Kidney (tissue), 14 donors: ENCODE data around the gene EML6. TPM values are rescaled to one million over a fixed set of nuclear protein-coding genes. Genes with fewer than 3 reads are reported as not detected.

Source experiments
- DNase-seq, 5 donors: peaks; one replicate each; pipeline ENCODE4 v3.0.0-alpha.2; 2013 to 2020
- FAIRE-seq: peaks from 2 replicates; lab custom pipeline; 2012; peaks lifted over from hg19 to GRCh38; lab: Jason Lieb, UNC
- H3K27ac ChIP-seq, 2 donors: one replicate each; pipeline ENCODE4 v1.7.0; 2013; ENCODE audit warnings: low read depth in 2 of 2, low read length in 2 of 2, inconsistent platforms in 1 of 2
- H3K27me3 ChIP-seq: one replicate; pipeline ENCODE4 v1.7.1; 2013; ENCODE audit warnings: low read length, inconsistent platforms; ENCODE audit not compliant: control insufficient read depth, insufficient read depth
- H3K36me3 ChIP-seq, 3 donors: one replicate each; pipeline versions ENCODE4 v1.7.0 to v1.7.1; 2013; ENCODE audit warnings: low read length in 3 of 3, control low read depth in 1 of 3, inconsistent platforms in 1 of 3; ENCODE audit not compliant: insufficient read depth in 3 of 3, control insufficient read depth in 2 of 3
- H3K4me1 ChIP-seq, 3 donors: one replicate each; pipeline versions ENCODE4 v1.7.0 to v1.7.1; 2013; ENCODE audit warnings: low read length in 3 of 3, inconsistent platforms in 1 of 3, low read depth in 1 of 3; ENCODE audit not compliant: control insufficient read depth in 2 of 3, insufficient read depth in 2 of 3
- H3K4me3 ChIP-seq, 3 donors: one replicate each; pipeline versions ENCODE4 v1.7.0 to v1.8.1; 2013; ENCODE audit warnings: low read length in 3 of 3, control low read depth in 1 of 3, inconsistent platforms in 1 of 3
- H3K9ac ChIP-seq, 3 donors: one replicate each; pipeline versions ENCODE4 v1.7.0 to v1.7.1; 2013; ENCODE audit warnings: low read length in 3 of 3, control low read depth in 1 of 3, inconsistent platforms in 1 of 3
- H3K9me3 ChIP-seq, 3 donors: one replicate each; pipeline versions ENCODE4 v1.7.0 to v1.7.1; 2013; ENCODE audit warnings: low read length in 3 of 3, control low read depth in 1 of 3, inconsistent platforms in 1 of 3; ENCODE audit not compliant: control insufficient read depth in 2 of 3, insufficient read depth in 1 of 3
- CTCF ChIP-seq: IDR thresholded peaks from 3 replicates; pipeline ENCODE4 v1.5.1; 2012; ENCODE audit warnings: mild to moderate bottlenecking, moderate library complexity, borderline replicate concordance; ENCODE audit not compliant: insufficient read depth; ENCODE audit errors: extremely low read depth
- intact Hi-C: fragments of 100-400 bp; cut with DNase I; formaldehyde crosslinking; loops from one replicate; pipeline ENCODE4 v1.11.1; 2022
- polyA plus RNA-seq: library from polyadenylated mRNA; stranded (reverse); fragments of 350-450 nt; fragmentation: Illumina TruSeq; extraction: RNeasy Lipid Tissue Mini Kit (QIAGEN cat#74804); gene quantifications from one replicate; pipeline ENCODE4 v1.2.3, GENCODE V29; 2014; ENCODE audit warnings: low read depth, low replicate concordance; ENCODE audit not compliant: insufficient read depth
- total RNA-seq: library from RNA; stranded (reverse); fragmentation: NEBNext Ultra II Directional; extraction: Animal tissue kit (Norgen Biotek cat#: 25700); gene quantifications from one replicate; pipeline ENCODE4 v1.2.1, GENCODE V29; 2021
- donor health status: control.
- donor health status: control.
- donor health status: control.
- donor health status: control.
- donor health status: control.
- donor health status: DM: yes; HTN: yes; CAD: no.
- donor health status: Normal renal cell carcinoma (clear cell type).

The EML6 gene
- total and polyA plus RNA-seq, 2 donors from 2014 or later = 1.7 to 3.1 TPM

DNA sequence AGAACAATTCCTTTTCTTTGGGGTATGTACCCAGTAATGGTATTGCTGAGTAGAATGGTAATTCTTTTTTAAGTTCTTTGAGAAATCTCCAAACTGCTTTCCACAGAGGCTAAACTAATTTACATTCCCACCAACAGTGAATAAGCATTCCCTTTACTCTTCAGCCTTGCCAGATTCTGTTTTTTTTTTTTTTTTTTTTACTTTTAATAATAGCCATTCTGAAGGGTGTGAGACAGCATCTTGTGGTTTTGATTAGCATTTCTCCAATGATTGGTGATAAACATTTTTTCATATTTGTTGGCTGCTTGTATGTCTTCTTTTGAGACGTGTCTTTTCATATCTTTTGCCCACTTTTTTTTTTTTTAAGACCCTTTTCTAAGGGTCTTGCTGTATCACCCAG, 189.4 kb downstream of the EML6 start:
- intact Hi-C loops = no loop called here
- Histone ChIP-seq H3K4me1 (no peaks in the 10 kb centered on the region), H3K36me3 (no peaks in the 10 kb centered on the region), H3K9me3 (no peaks in the 10 kb centered on the region), H3K27ac (no peak overlapping the region), H3K4me3 (no peak overlapping the region), H3K27me3 (no peaks in the 10 kb centered on the region), H3K9ac (no peak overlapping the region)
- DNase-seq (no peak), FAIRE-seq (no peak)
- no peak for TF ChIP-seq CTCF

- TF ChIP-seq CTCF = no peak
- FAIRE-seq (no peak), DNase-seq (no peak)
- Histone ChIP-seq H3K9ac (no peak overlapping the region), H3K36me3 (no peaks in the 10 kb centered on the region), H3K4me1 (no peaks in the 10 kb centered on the region), H3K27ac (no peak overlapping the region), H3K4me3 (no peak overlapping the region), H3K9me3 (no peaks in the 10 kb centered on the region), H3K27me3 (no peaks in the 10 kb centered on the region)
- intact Hi-C loops = no loop called here
These were observed 191.2 kb downstream of the EML6 start for GRCh38 chr2:54914637-54915036.

GRCh38 chr2:54915101-54915500, 191.6 kb downstream of the EML6 start:
- no peak for FAIRE-seq
- Histone ChIP-seq H3K36me3 (no peaks in the 10 kb centered on the region), H3K27ac (no peak overlapping the region), H3K27me3 (no peaks in the 10 kb centered on the region), H3K4me3 (no peak overlapping the region), H3K9ac (no peak overlapping the region), H3K4me1 (no peaks in the 10 kb centered on the region), H3K9me3 (no peaks in the 10 kb centered on the region)
- no peak for DNase-seq
- intact Hi-C loops = no loop called here
- no peak for TF ChIP-seq CTCF

- H3K27me3 ChIP-seq = no peaks in the 10 kb centered on the region
- no peaks in the 10 kb centered on the region for H3K4me1 ChIP-seq
- no peak overlapping the region for H3K9ac ChIP-seq
- H3K36me3 ChIP-seq = no peaks in the 10 kb centered on the region
- intact Hi-C loops = no loop called here
- no peak for TF ChIP-seq CTCF
- no peak overlapping the region for H3K27ac ChIP-seq
- H3K9me3 ChIP-seq = peaks cover 0 to 4% (median 0%) of the 10 kb centered on the region in 3 donors
- no peak for FAIRE-seq
- DNase-seq = no peak
- H3K4me3 ChIP-seq = no peak overlapping the region
These were observed 193.2 kb downstream of the EML6 start for GRCh38 chr2:54916637-54917036.
